Thyroid gland (tissue), 4 donors: ENCODE data around the gene BOK.

Experiments
- POLR2A ChIP-seq, 2 donors: fragments of 450-650 bp; IDR thresholded peaks; one replicate each; pipeline ENCODE4 v1.6.1; 2017; ENCODE audit warnings: antibody characterized with exemption in 2 of 2, mild to moderate bottlenecking in 2 of 2, moderate library complexity in 1 of 2
- TF ChIP-seq, protein P1 (sequence below), 6 experiments: fragments of 200-600 bp in 3 of 6; fragments of 450-650 bp in 3 of 6; sonication (generic) in 3 of 6; IDR thresholded peaks; one replicate each; pipeline ENCODE4 v1.5.1; 2016 to 2019; ENCODE audit warnings: antibody characterized with exemption in 6 of 6, mild to moderate bottlenecking in 2 of 6, inconsistent platforms in 1 of 6, moderate library complexity in 1 of 6

DNA sequence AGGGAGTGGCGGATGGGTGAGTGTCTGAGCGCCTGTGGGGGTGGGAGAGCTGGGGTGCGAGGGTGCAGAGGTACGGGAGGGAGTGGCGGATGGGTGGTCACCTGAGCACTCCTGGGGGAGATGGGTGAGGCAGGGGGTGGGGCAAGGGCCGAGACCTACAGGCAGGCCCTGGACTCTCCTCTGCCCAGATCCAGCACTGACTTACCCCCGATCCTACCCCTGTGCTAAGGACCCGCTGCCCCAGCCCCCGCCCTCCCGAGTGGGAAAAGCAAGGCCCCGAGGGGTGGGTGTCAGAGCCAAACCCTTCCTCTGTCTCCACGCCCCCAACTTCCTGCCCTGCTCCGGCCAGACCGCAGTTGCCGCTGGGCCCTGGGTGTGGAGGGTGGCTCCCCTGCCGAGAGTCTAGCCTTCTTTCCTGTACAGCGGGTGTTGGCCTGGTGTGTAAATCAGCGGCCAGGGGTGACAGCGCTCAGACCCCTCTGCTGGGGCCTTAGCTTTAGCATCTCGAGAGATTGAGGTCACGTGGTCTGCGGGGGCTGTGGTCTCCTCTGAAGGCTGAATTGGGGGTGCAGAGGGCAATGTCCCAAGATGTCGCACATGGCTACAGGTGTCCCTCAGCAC is 12.5 kb downstream of the BOK start:
- TF ChIP-seq, protein P1, sequence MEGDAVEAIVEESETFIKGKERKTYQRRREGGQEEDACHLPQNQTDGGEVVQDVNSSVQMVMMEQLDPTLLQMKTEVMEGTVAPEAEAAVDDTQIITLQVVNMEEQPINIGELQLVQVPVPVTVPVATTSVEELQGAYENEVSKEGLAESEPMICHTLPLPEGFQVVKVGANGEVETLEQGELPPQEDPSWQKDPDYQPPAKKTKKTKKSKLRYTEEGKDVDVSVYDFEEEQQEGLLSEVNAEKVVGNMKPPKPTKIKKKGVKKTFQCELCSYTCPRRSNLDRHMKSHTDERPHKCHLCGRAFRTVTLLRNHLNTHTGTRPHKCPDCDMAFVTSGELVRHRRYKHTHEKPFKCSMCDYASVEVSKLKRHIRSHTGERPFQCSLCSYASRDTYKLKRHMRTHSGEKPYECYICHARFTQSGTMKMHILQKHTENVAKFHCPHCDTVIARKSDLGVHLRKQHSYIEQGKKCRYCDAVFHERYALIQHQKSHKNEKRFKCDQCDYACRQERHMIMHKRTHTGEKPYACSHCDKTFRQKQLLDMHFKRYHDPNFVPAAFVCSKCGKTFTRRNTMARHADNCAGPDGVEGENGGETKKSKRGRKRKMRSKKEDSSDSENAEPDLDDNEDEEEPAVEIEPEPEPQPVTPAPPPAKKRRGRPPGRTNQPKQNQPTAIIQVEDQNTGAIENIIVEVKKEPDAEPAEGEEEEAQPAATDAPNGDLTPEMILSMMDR (IDR thresholded peaks at IDR 0.05), result no peak
- TF ChIP-seq POLR2A (IDR thresholded peaks at IDR 0.05), result no peak
